Breast epithelium (tissue), 3 donors: ENCODE measurements around the gene TNFSF9.

Source experiments
- CTCF ChIP-seq, 3 donors: fragments of 450-650 bp; IDR thresholded peaks; one replicate each; pipeline ENCODE4 v1.5.1; 2016 to 2017; ENCODE audit warnings: antibody characterized with exemption in 3 of 3, mild to moderate bottlenecking in 3 of 3, moderate library complexity in 3 of 3
- POLR2A ChIP-seq: fragments of 450-650 bp; IDR thresholded peaks from one replicate; pipeline ENCODE4 v1.6.1; 2016; ENCODE audit warnings: antibody characterized with exemption, mild to moderate bottlenecking, moderate library complexity

GRCh38 chr19:6514926-6515544 lies 15.8 kb upstream of the TNFSF9 start:
- TF ChIP-seq POLR2A, result no peak
- no peak for TF ChIP-seq CTCF (IDR thresholded peaks at IDR 0.05)
